Astrocyte of the cerebellum (primary cell): ENCODE data around the gene FSTL4.

Experiments used
- DNase-seq: peaks from one replicate; pipeline ENCODE4 v3.0.0-alpha.2; 2011; ENCODE audit warnings: low read depth
- H3K4me3 ChIP-seq: 2 replicates; pipeline ENCODE4 v1.5.1; 2011; ENCODE audit warnings: mild to moderate bottlenecking, low read depth, low read length, moderate library complexity
- in situ Hi-C: cut with HindIII; loops from 2 replicates; pipeline ENCODE4 v1.10.0; 2017; ENCODE audit warnings: low sequenced_read_pairs
- TF ChIP-seq, protein P1 (sequence below): IDR thresholded peaks from 2 replicates; pipeline ENCODE4 v1.5.1; 2012; ENCODE audit warnings: low read length, low read depth, moderate library complexity, mild to moderate bottlenecking; ENCODE audit errors: missing control alignments

Gene FSTL4

DNA sequence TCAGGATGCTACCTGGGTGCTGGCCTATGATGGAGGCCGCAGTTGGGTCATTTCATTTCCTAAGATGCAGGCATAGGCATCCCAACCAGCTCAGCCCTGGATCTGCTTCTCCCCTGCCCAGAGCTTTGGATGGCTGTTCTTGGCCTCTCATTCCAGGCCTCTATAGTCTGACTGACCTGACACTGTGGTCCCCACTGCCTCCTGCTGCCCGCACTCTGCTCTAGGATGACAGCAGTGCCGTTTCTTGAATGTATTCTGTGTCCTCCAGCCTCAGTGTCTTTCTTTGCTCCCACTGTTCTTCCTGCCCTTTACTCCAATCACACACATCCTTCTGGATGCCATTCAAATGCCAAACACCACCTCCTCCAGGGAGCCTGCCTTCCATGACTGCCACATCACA is 324.8 kb downstream of the FSTL4 start:
- in situ Hi-C loops: no loop called here

DNA sequence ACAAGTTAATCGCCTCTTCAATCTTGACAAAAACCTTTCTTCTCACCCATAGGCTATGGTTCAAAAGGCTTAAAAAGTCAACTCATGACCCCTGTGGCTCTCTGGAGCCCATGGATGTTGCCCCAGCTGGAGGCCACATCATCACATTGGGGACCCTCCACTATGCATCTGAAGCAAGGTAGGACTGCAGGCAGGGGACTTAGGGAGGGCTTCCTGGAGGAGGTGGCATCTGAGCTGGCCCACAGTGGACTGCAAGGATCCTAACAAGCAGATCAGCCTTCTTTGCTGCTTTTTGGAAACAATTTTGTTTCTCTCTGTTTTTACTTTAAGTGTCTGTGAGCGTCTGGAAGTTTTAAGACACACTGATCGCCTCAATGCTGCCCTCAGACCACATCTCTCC is 325.9 kb downstream of the FSTL4 start:
- TF ChIP-seq, protein P1, sequence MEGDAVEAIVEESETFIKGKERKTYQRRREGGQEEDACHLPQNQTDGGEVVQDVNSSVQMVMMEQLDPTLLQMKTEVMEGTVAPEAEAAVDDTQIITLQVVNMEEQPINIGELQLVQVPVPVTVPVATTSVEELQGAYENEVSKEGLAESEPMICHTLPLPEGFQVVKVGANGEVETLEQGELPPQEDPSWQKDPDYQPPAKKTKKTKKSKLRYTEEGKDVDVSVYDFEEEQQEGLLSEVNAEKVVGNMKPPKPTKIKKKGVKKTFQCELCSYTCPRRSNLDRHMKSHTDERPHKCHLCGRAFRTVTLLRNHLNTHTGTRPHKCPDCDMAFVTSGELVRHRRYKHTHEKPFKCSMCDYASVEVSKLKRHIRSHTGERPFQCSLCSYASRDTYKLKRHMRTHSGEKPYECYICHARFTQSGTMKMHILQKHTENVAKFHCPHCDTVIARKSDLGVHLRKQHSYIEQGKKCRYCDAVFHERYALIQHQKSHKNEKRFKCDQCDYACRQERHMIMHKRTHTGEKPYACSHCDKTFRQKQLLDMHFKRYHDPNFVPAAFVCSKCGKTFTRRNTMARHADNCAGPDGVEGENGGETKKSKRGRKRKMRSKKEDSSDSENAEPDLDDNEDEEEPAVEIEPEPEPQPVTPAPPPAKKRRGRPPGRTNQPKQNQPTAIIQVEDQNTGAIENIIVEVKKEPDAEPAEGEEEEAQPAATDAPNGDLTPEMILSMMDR: no peak
- DNase-seq: no peak
- in situ Hi-C loops: no loop called here
- H3K4me3 ChIP-seq: no peak overlapping the region

More for the DNA sequence above, 324.8 kb downstream of the FSTL4 start:
- peak; percentile 15 for DNase-seq
- TF ChIP-seq, protein P1: peak; percentile 66
- H3K4me3 ChIP-seq: no peak overlapping the region

DNA sequence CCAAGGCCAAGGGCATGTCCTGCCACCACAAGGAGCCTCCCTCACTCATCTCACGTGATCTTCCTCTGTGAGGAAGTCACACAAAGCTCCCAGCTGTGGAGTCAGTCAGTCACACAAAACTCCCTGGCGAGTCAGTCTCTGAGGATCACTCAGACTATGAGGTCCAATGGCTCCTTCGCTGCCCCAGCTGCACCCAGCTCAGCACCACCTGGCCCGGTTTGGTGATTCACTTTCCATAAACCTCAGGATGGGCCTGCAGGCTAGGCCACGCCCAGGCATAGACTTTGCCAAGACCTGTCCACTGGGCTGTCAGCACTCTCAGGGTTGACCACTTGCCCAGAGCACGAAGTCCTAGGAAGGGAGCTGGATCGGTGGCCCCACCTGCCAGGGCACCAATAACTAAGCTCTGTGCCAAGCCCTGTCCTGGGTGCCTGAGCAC is 326.7 kb downstream of the FSTL4 start:
- TF ChIP-seq, protein P1: no peak
- DNase-seq: no peak
- in situ Hi-C loops: no loop called here
- no peak overlapping the region for H3K4me3 ChIP-seq

DNA sequence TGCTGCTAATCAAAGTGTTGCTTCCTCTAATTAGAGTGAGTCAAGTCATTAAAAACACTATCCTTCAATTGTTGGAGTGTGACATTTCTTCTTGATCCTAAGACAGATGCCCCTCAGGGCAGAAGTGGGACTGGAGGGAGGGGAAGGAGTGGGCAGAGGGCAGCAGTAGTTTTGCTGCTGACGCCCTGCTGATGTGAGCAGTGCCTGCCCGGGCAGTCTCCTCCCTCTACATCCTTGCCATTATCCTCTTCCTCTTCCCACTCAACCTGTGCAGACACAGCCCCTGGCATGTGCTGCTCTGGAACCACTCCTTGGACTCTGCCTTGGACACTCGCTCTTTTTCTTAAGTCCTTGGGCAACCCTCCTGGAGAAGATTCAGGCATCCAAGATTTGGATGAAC is 328.0 kb downstream of the FSTL4 start:
- no peak overlapping the region for H3K4me3 ChIP-seq
- in situ Hi-C loops: no loop called here
- no peak for DNase-seq
- TF ChIP-seq, protein P1: no peak

DNA sequence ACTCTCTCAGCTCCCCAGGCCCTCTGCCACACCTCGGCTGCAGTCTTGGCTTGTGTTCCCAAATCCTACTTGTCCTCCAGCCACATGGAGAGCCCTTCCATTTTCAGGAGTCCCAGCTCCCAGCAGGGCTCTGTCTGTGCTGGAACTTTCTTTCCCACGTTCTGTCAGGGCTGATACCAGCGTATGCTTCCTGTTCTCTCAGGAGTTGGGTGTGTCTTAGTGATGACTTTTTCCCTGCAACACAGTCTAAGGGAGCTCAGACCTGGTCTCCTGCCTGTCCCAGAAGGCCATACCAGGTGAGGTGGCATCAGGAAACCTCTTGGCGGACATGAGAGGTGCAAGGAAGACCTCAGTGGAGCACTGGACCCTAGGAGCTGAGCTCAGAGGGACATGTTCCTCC is 334.0 kb downstream of the FSTL4 start:
- in situ Hi-C loops: no loop called here
- H3K4me3 ChIP-seq: no peak overlapping the region
- TF ChIP-seq, protein P1: no peak
- no peak for DNase-seq

DNA sequence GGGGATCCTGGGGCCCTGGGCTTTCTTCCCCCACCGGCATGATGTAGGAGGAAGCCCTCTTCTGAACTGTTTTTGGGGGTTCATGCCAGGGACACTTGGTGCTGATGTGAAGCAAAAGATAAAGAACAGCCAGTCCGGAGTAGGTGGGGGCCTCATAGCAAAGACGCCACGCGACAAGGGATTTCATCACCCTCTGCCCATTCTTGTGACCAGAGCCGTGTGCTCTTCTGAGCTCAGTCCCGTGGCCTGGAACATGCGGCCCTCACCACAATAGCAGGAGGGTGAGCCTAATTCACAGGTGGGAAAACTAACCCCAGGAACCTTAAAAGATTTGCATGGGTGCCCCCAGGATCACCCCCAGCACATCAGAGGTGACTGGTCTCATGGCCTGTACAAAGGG is 334.6 kb downstream of the FSTL4 start:
- H3K4me3 ChIP-seq: no peak overlapping the region
- no peak for DNase-seq
- in situ Hi-C loops: no loop called here
- TF ChIP-seq, protein P1: no peak

DNA sequence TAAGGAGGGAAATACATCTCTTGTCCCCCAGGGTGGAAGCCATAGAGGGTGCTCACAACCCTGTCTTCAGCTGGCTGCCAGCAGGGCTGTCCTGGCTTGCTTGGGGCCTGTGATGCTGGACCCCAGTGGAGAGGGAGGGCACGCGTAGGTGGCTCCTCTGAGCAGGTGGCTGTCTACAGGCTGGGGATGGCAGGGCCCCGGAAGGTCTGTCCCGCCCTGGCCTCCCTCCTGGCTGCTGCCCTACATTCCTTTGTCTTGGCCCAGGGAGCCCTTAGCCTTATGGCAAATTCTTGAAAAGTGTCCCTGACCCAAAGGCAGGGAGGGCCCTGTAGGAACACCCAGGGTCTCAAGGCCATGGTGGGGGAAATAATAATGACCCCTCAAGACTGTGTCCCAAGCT is 336.2 kb downstream of the FSTL4 start:
- no peak for DNase-seq
- TF ChIP-seq, protein P1: no peak
- no peak overlapping the region for H3K4me3 ChIP-seq
- in situ Hi-C loops: no loop called here
